PFSK-1 (cell line): ENCODE measurements around the gene TM4SF18.

Experiments
- FOXP2 ChIP-seq: optimal IDR thresholded peaks from 2 replicates; pipeline ENCODE3; 2011; ENCODE audit warnings: borderline replicate concordance, control low read depth, inconsistent platforms; ENCODE audit not compliant: insufficient read depth; ENCODE audit errors: extremely low read length, extremely low read depth
- POLR2AphosphoS5 ChIP-seq: IDR thresholded peaks from 2 replicates; pipeline ENCODE4 v1.6.1; 2012; ENCODE audit warnings: low read depth, mild to moderate bottlenecking, control low read depth, low read length, moderate library complexity
- REST ChIP-seq, 2 experiments: IDR thresholded peaks; 2 replicates each; pipeline versions ENCODE4 v1.6.1 to v1.8.0; 2011 to 2012; ENCODE audit warnings: low read depth in 2 of 2, low read length in 2 of 2, control low read depth in 1 of 2, inconsistent platforms in 1 of 2, mild to moderate bottlenecking in 1 of 2, moderate library complexity in 1 of 2; ENCODE audit not compliant: insufficient read depth in 1 of 2
- SIN3A ChIP-seq: IDR thresholded peaks from 2 replicates; pipeline ENCODE4 v1.6.1; 2012; ENCODE audit warnings: mild to moderate bottlenecking, low read length, moderate library complexity, borderline replicate concordance; ENCODE audit not compliant: insufficient read depth
- TAF1 ChIP-seq: IDR thresholded peaks from 2 replicates; pipeline ENCODE4 v1.6.1; 2012; ENCODE audit warnings: low read length, control low read depth, borderline replicate concordance; ENCODE audit not compliant: insufficient read depth

TM4SF18 gene

DNA sequence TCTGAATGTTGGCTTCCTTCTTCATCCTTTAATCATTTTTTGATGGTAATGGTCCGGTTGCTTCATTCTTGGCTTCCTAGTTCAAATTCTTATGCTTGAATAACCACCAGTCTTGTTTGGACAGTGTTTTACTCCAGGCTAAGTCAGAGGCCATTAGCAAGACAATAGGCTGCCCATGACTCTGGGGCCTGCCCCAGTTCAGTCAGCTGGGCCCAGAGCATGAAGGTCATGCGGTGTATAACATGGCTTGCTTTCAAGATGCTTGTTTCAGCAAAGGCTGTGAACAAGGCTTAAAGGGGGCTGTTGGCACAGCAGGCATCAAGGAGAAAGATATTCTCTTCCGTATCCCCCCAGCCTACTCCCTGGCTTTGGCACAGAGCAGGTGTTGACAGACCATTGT lies 13.7 kb downstream of the TM4SF18 start:
- no peak for TF ChIP-seq FOXP2
- no peak for TF ChIP-seq REST (IDR thresholded peaks at IDR 0.05; ENCODE audit: insufficient read depth in 1 of 2, low read depth in 2 of 2, low read length in 2 of 2)
- TF ChIP-seq TAF1, result no peak
- TF ChIP-seq SIN3A, result no peak
- no peak for TF ChIP-seq POLR2AphosphoS5

DNA sequence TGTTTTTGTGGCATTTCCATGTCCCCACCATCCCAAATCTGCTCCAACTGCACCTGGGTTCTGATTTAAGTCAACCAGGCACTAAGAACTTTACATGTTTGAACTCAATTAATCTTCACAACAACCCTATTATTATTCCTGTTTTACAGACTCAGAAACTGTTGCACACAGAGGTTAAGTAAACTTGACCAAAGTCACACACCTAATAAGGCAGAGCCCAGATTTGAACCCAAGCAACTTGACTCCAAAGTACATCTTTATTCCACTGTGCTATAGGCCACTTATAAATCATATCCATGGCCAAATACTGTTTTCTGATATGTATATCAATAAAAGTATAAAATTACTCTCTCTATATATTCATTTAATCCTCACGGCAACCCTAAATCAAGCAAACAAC lies 16.4 kb downstream of the TM4SF18 start:
- no peak for TF ChIP-seq SIN3A
- TF ChIP-seq FOXP2, result no peak
- TF ChIP-seq REST (IDR thresholded peaks at IDR 0.05; ENCODE audit: insufficient read depth in 1 of 2, low read depth in 2 of 2, low read length in 2 of 2), result no peak
- TF ChIP-seq TAF1, result no peak
- no peak for TF ChIP-seq POLR2AphosphoS5

DNA sequence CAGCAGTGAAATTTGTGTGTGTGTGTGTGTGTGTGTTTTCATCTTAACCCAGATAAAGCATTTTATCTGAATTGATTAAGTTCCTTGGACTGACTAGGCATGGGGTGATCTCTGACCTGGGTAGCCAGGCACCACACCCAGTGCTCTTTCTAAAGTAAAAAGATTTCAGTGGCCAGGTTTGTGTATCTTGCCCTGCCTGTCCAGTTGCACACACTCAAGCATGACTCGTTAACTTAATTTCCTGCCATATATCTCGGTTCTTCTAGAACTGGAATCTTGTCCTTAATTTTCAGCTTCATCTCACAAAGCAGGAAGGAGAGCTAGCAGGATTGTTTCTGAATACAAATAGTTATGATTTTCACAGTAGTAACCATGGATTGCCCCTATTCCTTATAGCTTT lies 17.0 kb downstream of the TM4SF18 start:
- TF ChIP-seq SIN3A, result no peak
- no peak for TF ChIP-seq POLR2AphosphoS5
- TF ChIP-seq TAF1, result no peak
- TF ChIP-seq REST (IDR thresholded peaks at IDR 0.05; ENCODE audit: insufficient read depth in 1 of 2, low read depth in 2 of 2, low read length in 2 of 2), result no peak
- no peak for TF ChIP-seq FOXP2

GRCh38 chr3:149315694-149316093 lies 17.7 kb downstream of the TM4SF18 start:
- no peak for TF ChIP-seq TAF1
- TF ChIP-seq FOXP2, result no peak
- no peak for TF ChIP-seq SIN3A
- TF ChIP-seq POLR2AphosphoS5, result no peak
- TF ChIP-seq REST (IDR thresholded peaks at IDR 0.05; ENCODE audit: insufficient read depth in 1 of 2, low read depth in 2 of 2, low read length in 2 of 2), result no peak
